Measurements from ENCODE around the gene CDS1.

- TF ChIP-seq CTCF (IDR thresholded peaks at IDR 0.05), result no peak
- no peak for TF ChIP-seq POLR2A (IDR thresholded peaks at IDR 0.05)
Measured at GRCh38 chr4:84547211-84547610, 35.7 kb upstream of the CDS1 start.

Measured in uterus (tissue), 2 donors.